Keratinocyte (primary cell): ENCODE measurements around the gene FGF21.

ENCODE experiments used
- CTCF ChIP-seq, 3 experiments: IDR thresholded peaks in 1 of 3; conservative IDR thresholded peaks in 1 of 3; optimal IDR thresholded peaks in 1 of 3; 2 replicates in 2 of 3; 3 replicates in 1 of 3; pipeline versions ENCODE3 to v1.5.1; 2011; ENCODE audit warnings: low read length in 3 of 3, mild to moderate bottlenecking in 3 of 3, moderate library complexity in 2 of 3, control low read depth in 1 of 3, inconsistent platforms in 1 of 3; ENCODE audit not compliant: insufficient read depth in 2 of 3; ENCODE audit errors: extremely low read depth in 1 of 3
- EZH2 ChIP-seq: IDR thresholded peaks from one replicate; pipeline ENCODE4 v1.6.1; 2012; ENCODE audit warnings: inconsistent platforms, mild to moderate bottlenecking, low read length, moderate library complexity

- TF ChIP-seq CTCF (optimal IDR thresholded peaks at IDR 0.05 in 1 of 3, IDR thresholded peaks at IDR 0.05 in 1 of 3, conservative IDR thresholded peaks at IDR 0.05 in 1 of 3; ENCODE audit: extremely low read depth in 1 of 3, insufficient read depth in 2 of 3, low read length in 3 of 3) = no peak
- TF ChIP-seq EZH2 = no peak
These were observed 33.1 kb upstream of the FGF21 start for GRCh38 chr19:48722196-48722708.
